GM19351 (cell line): ENCODE measurements around the gene EIF1AD.
"Not testable (repeated sequence)": the region's sequence is repeated elsewhere in the genome, so short reads cannot be mapped to it uniquely, and the experiment has no call there.

Source experiments
- ATAC-seq: cut with Tn5 transposase; IDR thresholded peaks from one replicate; pipeline ENCODE4 v1.9.1; 2021; ENCODE audit warnings: mild to moderate bottlenecking, moderate library complexity; ENCODE audit not compliant: unreplicated experiment

EIF1AD gene

DNA sequence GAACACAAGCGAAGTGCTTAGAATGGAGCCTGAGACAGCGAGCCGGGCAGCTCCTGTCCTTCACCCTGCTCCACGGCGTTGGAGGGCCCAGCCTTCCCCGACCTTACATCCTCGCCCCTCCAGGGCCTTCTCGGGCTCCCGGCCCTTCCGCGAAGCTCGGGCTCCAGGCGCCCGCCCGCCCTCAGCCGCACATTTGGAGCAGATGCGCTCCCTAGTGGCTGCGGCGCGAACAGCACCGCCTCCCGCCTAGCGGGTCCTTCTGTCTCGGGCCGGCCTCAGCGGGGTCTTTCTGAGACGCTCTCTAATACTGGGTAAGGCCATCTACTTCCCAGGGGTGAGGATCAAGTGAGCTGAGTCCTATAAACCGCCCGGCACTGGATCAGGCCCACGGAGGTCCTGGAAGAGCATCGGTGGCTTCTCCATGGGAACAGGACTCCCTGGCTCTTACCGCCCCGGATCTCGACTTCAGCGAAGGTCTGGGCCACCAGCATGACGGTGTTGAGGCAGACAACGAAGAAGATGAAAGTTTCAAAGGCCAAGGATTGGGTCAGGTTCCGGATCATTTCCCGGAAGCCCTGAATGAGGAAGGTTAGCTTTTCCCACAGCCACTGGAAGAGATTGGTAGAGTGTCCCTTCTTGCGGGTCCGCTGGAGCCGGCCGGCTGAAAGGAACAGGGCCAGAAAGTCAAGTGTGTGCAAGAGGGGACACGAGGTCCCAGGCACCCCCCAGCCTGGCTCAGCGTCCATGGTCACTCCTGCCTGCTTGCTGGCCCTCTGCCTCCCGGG, 20.6 kb upstream of the EIF1AD start:
- ATAC-seq: no peak

DNA sequence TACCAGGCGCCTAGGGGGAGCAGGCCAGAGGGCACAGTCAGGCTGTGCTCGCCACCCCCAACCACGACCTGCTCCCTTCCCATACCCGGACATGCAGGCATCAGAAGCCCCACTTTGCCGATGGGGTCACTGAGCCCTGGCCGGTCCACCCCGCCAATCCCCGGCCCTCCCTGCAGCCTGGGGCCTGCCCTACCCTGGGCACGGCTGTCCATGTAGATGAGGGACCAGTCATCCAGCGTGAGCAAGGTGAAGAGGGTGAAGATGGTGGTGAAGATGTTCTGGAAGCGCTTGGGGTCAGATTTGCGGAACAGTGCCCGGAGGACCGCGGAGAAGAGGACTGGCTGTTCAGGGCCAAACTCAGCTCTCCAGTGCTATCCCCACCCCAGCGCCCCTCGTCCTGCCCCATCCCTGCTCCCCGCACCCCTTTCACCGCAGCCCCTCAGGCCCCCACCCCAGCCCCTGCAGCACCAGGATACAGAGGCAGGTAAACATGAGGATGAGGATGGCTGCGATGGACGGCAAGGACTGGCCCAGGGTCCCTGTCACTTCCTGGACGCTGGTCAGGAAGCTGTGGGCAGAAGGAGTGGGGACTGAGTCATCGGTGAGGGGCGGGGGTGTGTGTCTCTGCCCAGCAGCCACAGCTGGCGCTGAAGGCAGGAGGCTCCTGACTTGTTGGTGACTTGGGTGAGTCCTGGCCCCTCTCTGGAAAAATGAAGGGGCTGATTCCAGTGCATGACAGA, 18.8 kb upstream of the EIF1AD start:
- no peak for ATAC-seq

DNA sequence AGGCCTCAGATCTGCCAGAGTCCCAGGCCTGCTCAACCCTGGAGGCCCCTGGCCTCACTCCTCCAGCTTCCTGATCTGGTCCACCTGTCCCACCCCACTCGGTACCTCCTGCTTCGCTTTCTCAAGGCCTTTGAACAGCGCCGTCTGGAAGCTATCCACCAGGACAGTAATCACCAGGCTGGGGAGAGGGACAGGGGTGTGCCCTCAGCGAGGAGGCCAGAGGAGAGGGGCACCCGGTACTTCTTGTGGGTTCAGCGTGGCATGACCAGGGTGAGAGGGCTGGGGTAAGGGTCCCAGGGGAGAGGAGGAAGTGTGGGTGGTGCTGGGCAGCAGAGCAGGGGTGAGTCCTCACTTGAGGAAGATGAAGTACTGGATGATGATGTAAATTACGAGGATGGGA, 18.3 kb upstream of the EIF1AD start:
- ATAC-seq: no peak

DNA sequence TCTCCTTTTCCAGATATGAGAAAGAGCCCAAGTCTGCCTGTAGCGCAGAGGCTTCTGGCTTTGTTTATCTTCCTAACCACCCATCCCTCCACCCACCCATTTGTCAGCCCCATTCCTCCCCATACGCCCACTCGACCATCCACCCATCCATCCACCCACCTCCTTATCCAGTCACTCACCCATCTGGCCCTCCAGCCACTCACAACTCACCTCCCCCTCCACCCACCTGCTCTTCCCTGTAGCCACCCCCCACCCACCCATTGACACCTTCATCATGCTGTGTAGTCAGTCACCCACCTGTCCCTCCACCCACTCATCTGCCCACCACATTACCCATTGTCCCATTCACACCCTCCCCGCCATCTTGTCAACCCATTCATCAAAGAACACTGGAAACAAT, 15.4 kb upstream of the EIF1AD start:
- no peak for ATAC-seq

DNA sequence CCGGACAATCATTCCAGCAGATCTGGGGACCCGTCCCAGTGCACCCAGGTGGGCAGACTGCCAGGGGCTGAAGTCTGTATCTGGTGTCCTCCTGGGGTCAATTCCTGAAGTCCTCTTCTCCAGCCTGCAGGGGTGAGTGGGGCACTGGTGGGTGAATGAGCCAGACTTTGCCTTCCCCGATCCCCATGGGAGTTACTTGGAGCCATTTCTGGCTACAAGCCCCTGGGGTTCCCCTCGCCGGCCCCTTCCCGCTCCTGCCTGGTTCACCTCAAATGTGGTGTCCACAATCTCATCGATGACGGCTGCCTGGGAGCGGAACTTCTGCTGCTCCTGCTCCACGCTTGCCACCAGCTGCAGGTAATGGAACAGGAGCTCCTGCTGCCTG, 14.8 kb upstream of the EIF1AD start:
- ATAC-seq: no peak

DNA sequence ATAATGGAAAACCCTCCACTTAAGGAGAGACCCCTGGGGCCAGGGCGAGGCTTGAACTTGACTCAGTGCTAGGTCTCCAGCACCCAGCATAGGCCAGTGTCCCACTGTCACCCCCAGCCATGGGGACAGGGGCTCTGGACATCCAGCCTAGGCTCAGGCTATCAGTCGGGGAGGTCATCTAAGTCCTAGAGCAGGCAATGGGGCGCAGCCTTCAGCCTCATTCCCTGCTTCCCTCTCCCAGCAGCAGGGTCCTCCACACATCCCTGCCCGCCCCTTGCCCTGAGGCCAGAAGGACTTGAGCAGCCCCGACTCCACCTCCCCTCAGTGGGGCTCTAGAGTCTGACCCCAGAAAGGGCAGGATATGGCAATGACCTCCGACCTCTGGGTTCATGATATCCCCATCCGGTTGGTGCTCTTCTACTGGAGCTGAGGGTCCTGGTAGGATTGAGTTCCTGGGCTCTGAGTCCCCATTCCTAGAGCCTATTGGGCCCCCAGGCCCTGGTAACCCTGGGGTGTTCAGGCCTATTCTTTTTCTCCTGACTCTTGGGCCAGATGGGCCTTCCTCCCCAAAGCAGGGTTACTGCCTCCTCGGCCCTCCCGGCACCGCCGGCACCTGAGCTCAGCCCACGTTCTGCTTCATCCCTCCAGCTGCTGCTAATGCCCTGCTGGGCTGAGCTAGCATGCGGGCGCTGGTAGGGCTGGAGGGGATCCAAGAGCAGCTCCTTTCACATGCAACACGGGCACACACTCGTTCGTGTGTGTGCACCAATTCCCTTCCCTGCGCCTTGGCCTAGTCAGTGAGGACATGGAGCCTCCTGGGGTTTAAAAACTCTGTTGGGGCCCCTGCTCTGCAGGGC, 14.2 kb upstream of the EIF1AD start:
- no peak for ATAC-seq

DNA sequence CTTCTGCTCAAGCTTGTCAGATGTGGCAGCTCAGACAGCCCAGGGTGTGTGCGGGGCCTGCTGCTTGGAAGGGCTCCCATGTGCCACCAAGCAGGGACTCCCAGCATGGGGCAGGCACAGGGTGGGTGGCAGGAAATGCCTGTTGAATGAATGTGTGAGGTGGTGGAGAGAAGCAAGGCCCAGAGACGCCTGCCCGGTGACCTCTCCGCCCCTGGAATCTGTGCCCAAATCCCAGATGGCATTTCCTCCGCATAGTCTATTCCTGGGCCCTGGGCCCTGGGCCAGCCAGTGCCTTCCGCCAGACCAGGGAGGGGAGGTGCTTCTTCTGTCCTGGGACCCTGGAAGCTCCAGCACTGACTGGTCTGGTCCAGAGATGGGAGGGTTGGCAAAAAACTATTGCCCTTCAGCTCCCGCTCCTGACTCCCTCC, 13.5 kb upstream of the EIF1AD start:
- ATAC-seq: no peak

DNA sequence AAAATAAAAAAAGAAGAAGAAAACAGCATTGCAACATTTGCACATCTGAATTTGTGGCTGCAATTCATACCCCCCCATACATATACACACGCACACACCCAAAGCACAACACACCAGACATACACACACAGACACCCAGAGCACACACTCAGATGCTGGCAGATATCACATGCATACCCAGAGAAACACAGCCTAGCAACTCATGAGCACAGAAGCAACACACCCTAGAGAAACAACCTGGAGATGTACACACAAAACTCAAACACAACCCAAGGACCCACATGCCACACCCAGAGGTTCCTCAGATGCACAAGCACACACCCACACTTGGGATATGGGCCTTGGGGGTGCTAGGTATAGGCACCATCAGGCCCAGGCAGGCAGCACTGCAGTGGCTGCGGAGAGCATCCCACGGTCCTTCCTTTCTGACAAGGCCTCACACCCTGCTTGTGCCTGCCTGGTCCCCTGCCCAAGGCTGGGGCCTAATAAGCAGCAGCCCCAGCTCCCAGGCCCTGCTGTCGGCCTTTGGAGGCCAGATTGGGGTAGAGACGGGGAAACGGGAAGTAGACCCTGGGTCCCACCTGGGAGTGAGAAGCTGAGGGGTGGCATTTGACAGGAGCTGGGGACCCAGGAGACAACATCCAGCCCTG, 13.0 kb upstream of the EIF1AD start:
- no peak for ATAC-seq

DNA sequence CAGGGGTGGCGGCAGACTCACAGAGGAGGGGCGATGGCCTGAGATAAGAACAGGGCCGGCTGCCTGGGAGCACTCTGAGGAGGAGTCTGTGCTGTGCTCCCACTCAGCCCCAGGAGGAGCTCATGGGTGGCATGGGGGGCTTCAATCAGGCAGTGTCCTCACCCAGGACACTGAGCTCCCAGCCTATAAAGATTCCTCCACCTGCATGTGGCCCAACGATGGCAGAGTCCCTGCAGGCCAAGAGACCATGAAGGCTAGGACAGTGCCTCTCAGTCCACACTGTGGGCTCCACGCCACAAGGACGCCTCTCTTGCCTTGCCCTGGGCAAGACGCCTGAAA, 11.8 kb upstream of the EIF1AD start:
- ATAC-seq: no peak

DNA sequence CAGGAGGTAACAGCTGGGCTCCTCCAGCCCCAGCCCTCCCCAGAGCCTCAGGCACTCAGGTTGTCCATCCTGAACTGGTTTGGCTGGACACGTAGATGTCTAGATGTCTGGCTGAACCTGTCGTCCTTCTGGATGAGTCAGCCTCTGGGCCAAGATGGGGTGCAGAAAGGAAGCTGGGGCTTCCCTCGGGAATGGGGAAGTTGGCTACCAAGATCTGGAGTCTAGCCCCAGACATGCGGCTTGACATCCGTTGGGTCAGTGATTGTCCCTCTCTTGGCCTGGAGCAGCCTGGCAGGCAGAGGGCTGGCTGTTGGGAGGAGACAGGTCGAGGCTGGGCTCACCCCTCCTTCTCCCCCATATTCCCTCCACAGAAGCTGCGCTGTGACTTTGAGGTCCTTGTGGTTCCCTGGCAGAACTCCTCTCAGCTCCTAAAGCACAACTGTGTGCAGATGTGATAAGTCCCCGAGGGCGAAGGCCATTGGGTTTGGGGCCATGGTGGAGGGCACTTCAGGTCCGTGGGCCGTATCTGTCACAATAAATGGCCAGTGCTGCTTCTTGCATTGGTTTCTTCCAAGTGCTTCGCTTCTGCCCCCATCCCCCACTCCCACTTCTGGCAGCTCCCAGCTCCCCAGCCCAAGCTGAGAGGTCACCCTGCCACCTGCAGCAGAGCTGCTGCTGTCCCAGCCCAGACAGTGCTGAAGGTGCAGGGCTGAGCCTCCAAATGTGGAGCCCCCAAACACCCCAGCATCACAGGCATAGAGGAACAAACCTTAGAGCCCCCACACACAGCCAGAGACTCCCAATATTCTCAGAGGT, 11.2 kb upstream of the EIF1AD start:
- ATAC-seq: no peak

DNA sequence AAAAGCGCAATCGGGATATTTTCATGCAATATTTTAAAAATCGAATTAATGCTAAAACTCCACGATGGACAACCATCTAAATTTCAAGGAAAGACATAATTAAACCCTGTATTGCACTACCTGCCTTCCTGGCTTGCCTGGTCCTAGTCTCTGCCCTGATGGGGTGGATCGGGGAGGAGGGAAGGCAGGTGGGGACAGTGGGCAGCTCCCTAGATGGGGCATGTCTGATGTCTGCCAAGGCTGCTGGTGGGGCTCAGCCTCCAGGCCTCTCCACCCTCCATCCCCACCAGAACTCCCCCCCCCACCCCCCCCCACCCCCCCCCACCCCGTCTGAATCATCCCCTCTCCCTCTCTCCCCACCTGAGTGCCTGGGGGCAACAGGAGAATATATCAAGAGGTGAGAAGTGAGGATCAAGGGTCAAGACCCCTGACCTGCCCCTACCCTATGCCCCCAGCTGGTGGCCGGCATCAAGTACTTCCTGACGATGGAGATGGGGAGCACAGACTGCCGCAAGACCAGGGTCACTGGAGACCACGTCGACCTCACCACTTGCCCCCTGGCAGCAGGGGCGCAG, 10.5 kb upstream of the EIF1AD start:
- no peak for ATAC-seq

DNA sequence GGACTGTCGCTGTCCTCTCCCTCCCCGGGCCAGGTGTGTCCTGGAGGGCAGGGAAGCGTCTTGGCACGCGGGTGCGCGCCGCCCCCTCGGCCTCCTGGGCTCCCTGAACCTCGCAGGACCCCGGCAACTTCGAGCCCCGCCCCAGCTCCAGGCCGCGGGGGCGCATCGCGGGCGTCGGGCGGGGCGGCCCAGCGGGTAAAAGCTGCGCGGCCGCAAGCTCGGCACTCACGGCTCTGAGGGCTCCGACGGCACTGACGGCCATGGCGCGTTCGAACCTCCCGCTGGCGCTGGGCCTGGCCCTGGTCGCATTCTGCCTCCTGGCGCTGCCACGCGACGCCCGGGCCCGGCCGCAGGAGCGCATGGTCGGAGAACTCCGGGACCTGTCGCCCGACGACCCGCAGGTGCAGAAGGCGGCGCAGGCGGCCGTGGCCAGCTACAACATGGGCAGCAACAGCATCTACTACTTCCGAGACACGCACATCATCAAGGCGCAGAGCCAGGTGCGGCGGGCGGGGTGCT, 9.9 kb upstream of the EIF1AD start, which contains the start of gene CST6:
CST6 (plus strand) TSS at position 224 of the 519 bp plus-strand sequence; CDS start at position 261, 37 bp downstream.
- no peak for ATAC-seq

DNA sequence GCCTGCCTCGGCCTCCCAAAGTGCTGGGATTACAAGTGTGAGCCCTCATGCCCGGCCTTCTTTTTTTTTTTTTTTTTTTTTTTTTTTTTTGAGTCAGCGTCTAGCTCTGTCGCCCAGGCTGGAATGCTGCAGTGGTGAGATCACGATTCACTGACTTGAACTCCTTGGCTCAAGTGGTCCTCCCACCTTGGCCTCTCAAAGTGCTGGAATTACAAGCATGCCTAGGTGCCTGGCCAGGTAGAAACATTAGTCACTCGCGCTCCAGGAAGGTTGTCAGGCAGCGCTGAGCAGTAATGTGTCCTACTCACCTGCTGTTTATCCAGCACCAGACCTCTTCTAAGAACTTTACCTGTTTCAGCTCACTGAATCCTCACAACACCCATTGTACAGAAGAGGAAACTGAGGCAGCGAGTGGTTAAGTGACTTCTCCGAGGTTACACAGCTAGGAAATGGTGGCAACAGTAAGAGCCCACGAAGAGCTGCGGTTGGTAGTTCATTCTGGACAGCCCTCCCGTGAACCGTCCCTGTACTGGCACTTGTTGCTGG, 9.4 kb upstream of the EIF1AD start:
- ATAC-seq: no peak

DNA sequence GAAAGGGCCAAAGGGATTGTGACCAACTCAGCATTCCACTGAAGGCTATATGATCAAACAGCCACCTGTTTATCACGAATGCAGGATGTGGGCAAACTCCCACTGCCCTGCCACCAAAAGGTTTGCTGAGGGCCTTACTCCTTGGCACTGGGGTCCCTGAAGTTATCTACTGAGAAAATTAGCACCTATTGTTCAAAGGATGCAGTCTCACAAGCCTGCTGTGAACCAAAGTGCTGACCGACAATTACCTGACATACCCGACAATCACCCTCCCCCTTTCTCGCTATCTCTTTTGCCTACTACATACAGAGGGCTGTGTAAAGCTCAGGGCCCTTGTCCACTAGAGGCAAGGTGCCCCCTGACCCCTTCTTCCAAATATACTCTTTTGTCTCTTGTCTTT, 8.1 kb upstream of the EIF1AD start:
- not testable (repeated sequence) for ATAC-seq

DNA sequence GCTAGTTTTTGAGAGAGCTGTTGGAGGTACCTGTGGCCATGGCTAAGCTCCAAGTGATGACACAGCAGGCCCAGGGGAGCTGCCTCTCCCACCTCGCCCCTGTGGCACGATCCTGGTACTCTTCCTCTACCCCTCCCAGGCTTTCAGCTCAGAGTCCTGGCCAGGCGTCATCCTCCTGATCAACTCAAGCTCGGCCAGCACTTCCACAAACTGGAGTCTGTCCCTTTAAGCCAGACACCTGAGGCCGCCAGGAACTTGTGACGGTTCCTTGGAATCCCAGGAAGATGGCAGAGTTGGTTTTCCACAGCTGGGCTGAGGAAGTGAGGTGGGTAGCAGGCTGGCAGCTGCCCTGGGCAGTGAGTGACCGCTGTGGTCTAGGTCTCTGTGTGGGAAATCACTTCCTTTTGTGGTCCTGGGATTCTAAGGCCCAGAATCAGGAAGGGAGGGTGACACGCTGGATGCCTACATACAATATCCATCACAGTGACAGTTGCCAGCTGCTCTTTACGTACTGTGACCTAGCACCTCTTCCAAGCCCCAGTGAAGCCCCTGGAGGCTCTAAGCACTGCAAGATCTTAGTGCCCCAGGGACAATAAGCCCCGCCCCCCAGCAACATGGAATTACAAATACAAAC, 6.6 kb upstream of the EIF1AD start:
- ATAC-seq: no peak

DNA sequence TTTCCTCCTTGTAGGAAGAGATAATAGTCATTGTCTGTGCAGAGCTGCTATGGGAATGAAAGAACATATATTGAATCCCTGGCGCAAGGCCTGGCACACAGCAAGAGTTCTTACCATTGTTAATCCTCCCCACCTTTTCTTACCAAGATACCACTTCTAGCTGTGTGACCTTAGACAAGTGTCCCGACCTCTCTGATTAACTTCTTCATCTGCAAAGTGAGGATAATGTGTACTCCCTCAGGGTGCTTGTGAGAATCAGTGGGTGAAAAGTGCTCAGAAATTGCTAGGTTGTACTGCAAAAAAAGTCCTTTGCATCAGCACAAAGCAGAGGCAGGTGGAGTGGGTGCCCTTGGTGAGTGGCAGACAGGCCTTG, 6.1 kb upstream of the EIF1AD start:
- ATAC-seq: no peak

DNA sequence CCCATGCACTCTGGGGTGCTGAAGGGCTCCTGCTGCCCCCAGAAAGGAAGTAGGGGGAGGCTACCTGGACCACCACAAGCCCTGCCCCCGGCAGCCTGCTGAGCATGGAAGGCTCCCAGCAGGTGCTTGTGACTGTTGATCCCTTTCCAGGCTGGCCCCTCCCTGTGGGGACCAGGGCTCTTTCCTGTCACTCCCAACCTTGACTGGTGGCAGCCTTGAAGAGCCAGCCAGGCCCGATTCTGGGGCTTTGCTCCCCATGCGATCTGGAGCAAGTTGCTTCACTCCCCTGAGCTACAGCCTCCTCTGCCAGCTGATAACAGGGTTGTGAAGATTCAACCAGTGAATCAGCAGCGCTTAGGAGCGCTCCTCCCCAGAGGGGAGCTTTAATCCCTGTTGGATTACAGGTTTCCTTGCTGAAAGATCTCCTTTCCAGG, 5.3 kb upstream of the EIF1AD start:
- no peak for ATAC-seq

DNA sequence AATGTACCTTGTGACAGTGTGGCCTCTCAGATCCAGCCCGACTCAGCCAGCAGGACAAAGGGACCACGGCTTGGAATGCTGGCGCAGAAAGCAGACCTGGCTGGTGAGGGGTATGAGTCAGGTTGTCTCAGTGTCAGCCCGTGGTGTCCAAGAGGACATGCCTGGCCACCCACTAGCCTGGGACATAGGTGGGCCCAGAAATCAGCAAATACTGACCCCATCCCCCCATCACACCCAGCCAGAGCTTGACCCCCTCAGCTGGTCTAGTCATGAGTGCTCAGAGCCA, 4.9 kb upstream of the EIF1AD start:
- no peak for ATAC-seq
